Activated CD4-positive, alpha-beta T cell treated with anti-CD3 and anti-CD28 coated beads, Interleukin-2, amount 50 U/mL, for 48 hours (primary cell): ENCODE measurements around the gene RAB11B.
"Not testable (repeated sequence)": the region's sequence is repeated elsewhere in the genome, so short reads cannot be mapped to it uniquely, and the experiment has no call there.

Experiments used
- DNase-seq, 2 experiments: peaks; one replicate each; pipeline ENCODE4 v3.0.0-alpha.2; 2020

The RAB11B gene

DNA sequence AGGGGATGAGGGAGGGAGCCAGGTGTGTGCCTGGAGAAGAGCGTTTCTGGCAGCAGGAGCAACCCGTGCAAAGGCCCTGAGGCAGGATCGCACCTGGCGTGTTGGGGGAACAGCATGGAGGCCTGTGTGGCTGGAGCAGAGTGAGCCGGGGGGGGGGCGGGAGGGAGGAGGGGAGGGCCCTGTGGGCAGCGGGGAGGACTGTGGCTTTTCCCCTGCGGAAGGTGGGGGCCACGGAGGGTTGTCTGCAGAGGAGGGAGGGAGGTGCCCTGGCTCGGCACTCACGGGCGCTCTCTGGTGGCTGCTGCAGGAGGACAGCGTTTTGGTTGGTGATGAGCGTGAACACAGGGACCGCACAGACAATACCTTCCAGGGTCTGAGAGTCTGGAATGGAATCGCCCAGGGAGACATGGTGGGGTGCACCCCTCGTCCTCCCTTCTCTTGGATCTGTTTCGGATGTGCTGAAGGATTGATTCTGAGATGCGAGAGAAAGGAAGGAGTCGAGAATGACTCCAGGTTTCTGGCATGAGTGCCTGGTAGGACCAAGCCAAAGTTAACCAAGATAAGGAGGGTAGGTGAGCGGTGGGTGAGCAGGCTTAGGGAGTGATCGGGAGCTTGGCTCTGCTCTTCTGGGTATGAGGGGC, 6.5 kb downstream of the RAB11B start:
- peak; percentile 76 to 83 for DNase-seq

DNA sequence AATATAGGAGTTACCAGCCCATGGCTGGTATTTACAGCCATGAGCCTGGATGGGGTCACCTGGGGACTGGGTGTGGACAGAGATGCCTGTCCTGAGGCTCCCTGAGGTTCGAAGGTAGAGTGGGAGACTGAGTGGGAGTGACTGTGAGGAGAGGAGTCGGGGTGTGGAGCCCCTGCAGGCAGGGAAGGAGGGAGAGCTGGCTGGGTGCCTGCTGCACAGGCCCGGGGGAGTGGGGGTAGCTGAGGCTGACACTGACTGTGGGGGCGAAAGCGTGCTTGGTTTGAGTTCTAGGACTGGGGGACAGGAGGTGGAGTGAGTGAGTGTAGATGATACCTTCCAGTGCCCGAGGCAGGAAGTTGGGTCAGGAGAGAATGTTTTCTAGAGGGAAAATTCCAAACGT, 7.1 kb downstream of the RAB11B start:
- no peak for DNase-seq

DNA sequence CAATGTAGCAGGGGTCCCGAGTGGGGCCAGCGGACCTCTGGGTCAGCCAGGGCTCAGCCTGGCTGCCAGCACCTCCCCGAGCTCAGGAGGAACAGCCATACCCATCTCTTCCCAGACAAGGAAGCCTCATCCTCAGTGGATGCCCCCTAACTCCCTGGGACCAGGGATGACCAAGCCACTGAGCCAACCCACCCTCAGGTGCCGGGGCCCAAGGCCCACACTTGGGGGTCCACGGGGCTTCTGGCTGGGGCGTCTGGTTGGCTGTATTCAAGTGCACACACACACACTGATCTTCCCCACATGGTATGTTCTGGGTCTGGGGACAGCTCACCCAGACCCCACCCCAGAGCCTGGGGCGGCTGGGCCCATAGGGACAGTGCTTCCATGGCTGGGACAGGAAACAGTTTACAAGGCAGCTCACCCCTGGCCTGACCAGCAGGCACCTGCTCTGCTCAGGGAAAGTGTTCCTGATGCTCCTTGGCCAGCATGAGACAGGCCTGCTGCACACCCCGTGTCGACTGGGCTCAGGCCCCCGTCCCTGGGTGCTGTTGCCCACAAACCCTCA, 7.7 kb downstream of the RAB11B start:
- no peak for DNase-seq

DNA sequence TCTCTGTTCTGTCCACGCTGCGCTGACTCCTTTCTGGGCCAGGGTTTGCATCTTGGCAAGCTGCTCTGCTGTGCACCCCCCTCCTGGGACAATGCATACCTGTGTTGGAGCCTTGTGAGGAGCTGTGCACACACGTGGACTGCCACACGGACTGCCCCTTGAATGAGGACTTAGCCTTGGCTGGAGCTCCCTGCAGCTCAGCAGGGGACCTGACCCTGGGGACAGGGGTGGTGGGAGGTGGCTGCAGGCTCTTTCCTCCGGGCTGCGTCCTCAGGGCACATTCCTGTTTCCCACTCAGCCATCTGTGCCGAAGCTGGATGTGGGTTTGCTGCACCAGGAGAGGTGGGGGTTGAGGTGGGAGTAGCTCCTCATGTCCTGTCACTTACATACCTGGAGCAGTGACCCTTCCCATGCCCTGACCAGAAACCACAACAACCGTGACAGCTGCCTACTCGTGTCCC, 8.2 kb downstream of the RAB11B start:
- DNase-seq, result no peak

DNA sequence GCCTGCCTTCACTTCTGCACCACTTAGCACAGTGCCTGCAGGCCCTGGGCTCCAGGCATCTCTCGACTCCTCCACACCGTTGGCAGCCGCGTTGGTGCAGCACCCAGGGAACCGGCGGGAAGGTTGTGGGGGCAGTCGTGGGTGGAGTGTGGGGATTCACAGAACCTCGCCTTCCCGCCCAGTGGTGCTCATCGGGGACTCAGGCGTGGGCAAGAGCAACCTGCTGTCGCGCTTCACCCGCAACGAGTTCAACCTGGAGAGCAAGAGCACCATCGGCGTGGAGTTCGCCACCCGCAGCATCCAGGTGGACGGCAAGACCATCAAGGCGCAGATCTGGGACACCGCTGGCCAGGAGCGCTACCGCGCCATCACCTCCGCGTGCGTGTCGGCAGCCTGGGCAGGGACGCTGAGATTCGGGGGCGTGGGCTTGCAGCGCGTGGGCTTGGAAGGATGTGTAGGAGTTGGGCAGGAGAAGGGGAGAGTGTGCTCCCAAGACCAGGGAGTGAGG, 9.6 kb downstream of the RAB11B start:
- no peak for DNase-seq

DNA sequence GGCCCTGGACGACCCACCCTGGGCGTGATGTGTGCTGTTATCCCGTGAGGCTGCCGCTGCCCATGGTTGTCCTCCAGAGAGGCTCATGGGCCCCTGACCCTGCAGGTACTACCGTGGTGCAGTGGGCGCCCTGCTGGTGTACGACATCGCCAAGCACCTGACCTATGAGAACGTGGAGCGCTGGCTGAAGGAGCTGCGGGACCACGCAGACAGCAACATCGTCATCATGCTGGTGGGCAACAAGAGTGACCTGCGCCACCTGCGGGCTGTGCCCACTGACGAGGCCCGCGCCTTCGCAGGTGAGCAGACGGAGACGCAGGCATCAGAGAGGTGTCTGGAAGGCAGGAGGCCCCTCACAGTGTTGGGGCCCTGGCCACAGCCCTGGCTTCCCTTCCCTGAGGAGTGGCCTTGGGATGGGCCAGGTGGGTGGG, 11.8 kb downstream of the RAB11B start:
- DNase-seq, result no peak

DNA sequence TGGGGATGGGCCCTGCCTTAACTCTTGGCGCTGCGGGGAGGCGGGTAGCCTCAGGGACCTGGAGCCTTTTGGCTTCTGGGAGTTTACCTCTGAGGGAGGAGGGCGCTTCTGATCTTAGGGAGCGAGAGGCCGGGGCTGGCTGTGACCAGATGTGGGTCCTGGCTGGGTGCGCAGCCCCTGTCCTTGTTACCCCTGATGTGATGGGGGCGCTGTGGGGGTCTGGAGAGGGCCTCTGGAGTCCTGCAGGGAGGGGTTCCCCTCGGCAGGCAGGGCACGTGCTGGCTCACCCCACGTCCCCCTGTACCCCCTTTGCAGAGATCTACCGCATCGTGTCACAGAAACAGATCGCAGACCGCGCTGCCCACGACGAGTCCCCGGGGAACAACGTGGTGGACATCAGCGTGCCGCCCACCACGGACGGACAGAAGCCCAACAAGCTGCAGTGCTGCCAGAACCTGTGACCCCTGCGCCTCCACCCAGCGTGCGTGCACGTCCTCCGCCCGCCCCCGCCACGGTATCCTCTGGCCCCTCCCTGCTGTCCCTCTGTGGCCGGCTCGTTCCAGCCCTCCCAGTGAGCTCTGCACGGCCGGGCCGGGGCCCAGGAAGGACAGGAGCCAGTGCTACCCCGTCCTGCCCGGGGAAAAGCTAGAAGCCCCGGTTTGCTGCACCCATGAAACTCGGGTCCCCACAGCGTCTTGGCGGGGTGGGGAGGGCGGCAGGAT, 13.1 kb downstream of the RAB11B start:
- no peak for DNase-seq

DNA sequence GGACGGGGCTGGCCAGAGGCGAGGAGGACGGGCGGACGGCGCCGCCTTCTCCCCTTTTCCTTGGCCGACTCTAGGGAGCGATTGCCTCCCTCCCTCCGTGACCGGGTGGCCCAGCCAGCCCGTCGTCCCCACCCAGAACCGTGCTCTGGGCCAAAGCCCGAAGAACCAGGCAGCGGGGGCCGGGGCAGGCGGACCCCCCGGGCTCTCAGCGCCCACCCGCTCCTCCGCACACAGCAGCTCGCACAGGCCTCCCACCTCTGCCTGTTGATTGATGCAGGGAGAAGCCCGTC, 13.6 kb downstream of the RAB11B start:
- no peak for DNase-seq

DNA sequence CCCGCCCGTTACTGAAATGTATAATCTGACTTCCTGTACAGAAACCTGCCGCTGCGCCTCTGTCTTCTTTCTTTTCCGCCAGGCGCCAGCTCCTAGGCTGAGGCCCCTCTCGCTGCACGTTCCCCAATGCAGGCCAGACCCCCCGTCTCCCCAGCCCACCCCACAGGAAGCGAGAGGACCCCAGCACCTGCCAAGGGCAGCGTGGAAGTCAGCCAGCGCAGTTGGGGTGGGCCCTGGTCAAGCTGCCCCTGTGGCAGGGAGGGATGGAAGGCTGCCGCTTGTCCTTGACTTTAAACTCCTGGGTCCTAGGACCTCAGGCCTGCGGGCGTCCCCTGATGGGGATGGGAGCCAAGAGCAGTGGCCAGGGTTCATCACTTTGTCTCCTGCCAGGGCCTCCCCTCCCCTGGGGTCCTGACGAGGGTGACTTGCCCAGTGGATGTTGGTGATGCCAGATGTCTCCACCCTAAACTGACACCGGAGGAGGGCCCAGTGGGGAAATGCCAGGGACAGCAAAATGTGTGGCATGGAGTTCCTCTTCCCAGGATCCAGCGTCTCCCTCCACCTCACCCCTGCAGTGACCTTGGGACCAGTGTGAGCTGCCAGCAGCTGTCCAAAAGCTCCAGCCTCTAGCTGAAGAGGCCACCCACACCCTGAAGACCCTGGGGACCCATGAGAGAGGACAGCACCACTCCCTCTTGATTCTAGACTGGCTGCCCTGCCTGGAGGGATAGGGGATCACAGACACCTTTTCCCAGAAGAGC, 14.4 kb downstream of the RAB11B start:
- no peak for DNase-seq

DNA sequence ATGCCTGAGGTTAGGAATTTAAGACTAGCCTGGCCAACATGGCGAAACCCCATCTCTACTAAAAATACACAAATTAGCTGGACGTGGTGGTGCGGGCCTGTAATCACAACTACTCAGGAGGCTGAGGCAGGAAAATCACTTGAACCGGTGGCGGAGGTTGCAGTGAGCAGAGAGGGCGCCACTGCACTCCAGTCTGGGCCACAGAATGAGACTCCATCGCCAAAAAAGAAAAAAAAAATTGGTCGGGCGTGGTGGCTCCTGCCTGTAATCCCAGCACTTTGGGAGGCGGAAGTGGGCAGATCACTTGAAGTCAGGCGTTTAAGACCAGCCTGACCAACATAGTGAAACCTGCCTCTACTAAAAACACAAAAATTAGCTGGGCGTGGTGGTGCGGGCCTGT, 20.6 kb downstream of the RAB11B start:
- DNase-seq, result not testable (repeated sequence)

DNA sequence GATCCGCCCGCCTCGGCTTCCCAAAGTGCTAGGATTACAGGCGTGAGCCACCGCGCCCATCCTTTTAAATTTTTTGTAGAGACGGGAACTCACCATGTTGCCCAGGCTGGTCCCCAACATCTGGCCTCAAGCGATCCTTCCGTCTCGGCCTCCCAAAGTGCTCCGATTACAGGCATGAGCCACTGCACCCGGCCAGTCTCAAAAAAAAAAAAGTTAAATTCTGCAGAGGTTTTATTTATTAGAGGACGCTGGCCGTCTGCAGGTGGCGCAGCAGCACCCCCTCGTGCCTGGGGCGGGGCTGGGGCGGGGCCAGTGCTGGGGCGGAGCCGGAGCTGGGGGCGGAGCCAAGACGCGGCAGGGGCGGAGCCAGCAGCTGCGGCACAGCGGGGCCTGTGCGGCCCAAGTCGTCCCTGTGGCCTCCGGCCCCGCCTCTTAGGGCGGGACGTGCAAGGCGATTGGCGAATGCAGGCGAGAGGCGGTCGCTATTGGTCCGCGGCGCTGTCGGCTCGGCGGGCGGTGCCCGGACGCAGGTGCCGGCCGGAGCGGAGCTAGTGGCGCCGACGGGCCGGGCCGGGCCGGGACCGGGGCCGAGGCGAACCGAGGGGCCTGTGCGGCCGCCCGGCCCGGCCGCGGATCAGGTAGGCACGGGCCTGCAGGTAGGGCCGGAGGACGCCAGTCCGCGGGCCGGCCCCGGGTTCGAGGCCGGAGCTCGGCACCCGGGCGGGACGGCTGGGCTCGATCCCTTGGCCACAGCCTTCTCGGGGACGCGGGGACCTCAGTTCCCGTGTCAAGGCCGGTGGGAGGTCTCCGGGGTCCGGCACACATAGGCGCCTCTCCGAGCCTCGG, 22.8 kb downstream of the RAB11B start, which contains the start of gene MARCHF2:
Gene MARCHF2 (plus strand): TSS at position 523 of the 846 bp plus-strand sequence. CDS start 8,536 bp downstream, outside the sequence.
- DNase-seq, result peak; percentile 95 to 96

DNA sequence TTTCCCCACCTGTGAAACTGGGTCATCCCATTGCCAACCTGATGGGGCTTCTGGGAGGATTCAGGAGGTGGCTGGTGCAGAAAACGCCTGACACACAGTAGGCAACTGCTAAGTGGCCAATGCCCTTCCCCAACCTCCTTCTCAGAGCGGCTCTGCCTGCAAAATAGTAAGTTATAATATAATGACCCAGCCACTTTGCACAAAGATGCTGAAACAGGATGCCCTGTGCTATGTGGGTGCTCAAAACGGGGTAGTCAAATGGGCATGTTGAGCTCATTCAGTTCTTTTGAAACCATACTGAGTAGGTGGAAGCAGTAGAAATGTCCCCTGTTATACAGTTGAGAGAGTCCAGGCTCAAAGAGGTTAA, 23.5 kb downstream of the RAB11B start:
- peak in 1 of 2 experiments; percentile 16 for DNase-seq

DNA sequence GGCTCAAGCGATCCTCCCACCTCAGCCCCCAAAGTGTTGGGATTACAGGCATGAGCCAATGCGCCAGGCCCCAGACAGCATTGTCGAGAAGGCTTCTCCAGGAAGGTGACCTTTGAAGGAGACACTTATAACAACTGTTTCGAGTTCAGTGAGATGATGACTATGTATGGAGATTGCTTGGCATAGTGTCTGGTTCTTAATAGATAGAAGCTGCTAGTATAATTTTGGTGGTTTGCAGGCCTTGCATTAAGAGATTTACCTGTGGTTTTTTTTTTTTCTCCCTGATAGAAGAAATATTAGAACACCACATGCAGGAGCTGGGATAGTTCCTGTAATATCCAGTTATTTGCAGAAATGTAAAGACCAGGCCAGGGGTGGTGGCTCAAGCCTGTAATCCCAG, 26.6 kb downstream of the RAB11B start:
- DNase-seq, result no peak

DNA sequence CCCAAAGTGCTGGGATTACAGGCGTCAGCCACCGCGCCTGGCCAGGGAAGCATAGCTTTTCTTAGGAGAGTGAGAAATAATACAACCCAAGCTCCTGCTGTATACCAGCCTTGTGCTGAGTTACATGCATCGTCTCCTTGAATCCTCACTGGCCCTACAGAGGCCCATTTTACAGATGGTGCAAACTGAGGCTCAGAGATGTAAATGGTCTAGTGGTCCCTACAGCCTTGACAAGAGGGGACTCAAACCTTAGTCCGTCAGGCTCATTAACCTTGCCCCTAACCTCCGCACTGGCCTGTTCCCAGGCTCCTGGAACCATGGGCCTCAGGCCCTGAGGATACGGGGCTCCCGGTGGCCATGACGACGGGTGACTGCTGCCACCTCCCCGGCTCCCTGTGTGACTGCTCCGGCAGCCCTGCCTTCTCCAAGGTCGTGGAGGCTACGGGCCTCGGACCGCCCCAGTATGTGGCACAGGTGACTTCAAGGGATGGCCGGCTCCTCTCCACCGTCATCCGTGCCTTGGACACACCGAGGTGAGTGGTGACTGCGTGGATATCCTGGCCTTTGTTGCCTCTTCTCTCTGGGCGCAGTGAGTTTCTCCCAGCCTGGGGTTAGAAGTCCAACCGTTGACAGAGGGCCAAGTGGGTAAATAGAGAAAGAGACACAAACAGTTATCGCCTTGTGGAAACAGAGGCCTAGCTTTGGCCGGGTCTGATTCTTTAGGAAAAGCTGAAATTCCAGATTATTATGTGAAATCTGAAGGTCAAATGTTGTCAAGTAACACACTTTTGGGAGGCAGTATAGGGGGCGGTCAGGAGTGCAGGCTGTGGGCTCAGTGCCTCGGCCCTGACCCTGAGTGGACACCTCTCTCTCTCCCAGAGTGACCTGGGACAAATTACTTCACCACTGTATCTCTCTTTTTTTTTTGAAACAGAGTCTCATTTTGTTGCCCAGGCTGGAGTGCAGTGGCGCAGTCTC, 31.6 kb downstream of the RAB11B start:
- DNase-seq, result no peak

DNA sequence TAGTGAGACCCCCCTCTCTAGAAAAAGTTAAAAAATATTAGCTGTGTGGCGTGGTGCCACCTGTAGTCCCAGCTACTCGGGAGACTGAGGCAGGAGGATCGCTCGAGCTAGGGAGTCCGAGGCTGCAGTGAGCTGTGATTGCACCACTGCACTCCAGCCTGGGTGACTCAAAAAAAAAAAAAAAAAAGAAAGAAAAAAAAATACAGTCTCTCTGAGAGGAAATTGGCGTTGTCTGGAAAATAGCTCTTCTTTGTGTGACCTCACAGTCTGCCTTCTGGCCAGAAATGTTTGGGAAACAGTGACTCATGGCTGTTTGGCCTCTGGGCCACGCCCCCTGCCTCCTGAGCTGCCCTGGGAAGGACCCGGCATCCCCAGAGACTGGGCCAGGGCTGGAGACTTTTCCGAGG, 33.7 kb downstream of the RAB11B start:
- no peak for DNase-seq

DNA sequence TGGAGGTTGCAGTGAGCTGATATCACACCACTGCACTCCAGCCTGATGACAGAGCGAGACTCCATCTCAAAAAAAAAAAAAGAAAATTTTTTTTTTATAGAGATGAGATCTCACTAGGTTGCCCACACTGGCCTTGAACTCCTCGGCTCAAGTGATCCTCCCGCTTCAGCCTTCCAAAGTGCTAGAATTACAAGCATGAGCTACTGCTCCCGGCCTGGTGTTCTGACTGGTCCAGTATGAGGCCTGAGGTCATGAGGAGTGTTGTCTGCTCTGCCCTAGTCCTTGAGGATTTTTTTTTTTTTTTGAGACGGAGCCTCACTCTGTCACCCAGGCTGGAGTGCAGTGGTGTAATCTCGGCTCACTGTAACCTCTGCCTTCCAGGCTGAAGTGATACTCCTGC, 35.2 kb downstream of the RAB11B start:
- DNase-seq, result not testable (repeated sequence)

DNA sequence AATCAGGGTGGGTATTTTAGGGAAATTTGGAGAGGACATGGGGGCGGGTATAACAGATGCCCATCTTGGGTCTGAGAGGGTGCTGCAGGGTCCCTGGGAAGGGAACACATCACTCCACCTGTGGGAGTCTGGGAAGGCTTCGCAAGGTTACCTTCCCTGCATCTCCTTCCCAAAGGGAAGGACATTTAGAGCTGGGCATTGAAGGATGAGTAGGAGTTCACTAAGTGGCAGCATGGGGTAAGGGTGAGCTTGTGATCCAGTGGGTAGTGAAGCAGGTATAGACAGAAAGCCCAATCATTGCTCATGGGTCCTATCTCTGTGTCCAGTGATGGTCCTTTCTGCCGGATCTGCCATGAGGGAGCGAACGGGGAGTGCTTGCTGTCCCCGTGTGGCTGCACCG, 36.1 kb downstream of the RAB11B start:
- DNase-seq, result no peak

DNA sequence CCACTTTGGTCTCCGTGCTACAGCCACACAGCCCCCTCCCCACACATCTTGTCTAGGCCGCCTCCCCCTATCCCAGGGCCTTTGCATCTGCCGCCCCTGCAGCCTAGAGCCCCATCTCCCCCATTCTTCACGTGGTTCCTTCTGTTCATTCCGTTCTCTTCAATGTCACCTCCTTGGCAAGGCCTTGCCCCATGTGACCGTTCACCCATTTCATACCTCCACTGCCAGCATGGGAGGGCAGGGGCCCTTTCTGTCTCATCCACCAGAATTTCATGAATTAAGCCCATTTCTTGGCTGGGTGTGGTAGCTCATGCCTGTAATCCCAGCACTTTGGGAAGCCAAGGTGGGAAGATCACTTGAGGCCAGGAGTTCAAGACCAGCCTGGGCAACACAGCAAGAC, 38.9 kb downstream of the RAB11B start:
- DNase-seq, result no peak

DNA sequence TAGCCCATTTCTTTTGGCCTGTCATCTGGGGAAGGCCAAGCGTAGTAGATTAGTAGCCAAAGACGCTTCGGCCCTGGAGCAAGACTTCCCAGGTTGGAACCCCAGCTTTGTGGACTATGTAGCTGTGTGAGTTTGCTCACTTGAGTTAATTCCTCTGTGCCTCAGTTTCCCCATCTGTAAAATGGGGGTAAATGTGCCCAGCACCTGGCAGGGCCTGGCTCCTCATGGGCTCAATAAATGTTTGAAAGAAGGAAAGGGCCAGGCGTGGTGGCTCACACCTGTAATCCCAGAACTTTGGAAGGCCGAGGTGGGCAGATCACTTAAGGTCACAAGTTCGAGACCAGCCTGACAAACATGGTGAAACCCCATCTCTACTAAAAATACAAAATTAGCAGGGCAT, 39.7 kb downstream of the RAB11B start:
- DNase-seq, result no peak

DNA sequence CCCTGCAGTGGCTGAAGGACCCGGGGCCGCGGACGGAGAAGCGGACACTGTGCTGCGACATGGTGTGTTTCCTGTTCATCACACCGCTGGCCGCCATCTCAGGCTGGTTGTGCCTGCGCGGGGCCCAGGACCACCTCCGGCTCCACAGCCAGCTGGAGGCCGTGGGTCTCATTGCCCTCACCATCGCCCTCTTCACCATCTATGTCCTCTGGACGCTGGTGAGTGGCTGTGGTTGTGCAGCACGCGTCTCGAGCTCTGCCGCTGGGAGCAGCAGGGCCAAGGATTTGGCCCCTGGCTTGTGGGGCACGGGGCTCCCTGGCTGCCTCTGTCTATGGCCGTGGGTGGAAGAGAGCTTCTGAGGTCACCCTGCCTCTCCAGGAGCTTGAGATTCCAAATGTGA, 40.5 kb downstream of the RAB11B start:
- no peak for DNase-seq

DNA sequence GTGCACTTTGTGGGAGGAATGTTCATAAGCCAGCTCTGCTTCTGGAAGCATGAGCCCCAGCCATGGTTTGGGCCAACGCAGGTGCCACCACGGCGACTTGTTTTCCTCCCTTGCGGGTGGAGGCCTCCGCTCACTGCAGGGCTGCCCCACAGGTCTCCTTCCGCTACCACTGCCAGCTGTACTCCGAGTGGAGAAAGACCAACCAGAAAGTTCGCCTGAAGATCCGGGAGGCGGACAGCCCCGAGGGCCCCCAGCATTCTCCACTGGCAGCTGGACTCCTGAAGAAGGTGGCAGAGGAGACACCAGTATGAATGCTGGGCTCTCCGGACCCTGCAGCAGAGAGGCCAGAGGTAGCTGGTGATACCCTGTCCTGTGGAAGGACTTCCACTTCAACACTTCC, 48.1 kb downstream of the RAB11B start:
- no peak for DNase-seq
